NCI-H774 (cell line): ENCODE results near the gene THAP3.

Source experiments
- DNase-seq: peaks from one replicate; lab custom pipeline; 2025; lab: John Stamatoyannopoulos, UW

THAP3 gene

DNA sequence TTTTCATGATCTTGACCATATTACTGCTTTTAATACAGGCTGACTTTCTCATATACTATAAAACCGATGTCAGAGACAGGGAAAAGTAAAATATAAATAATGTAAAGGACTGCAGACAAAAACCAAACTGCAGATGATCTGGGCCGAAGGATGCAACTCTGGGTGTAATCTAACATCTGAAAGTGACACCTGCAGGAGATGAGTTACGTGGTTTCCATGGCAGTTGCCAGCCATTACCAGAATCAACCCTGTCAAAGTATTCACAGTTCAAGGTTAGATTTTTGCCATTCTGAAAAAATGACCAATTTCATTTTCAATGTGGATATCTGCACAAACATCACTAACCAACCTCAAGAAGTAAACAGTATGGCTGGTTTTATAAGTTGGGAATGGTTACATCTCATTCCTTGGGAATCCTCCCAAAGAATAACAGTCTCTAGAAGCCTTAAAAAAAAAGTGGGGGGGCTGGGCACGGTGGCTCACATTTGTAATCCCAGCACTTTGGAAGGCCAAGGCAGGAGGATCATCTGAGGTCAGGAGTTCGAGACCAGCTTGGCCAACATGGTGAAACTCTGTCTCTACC lies 49.2 kb downstream of the THAP3 start:
- DNase-seq, result no peak

GRCh38 chr1:6674771-6675170 lies 50.1 kb downstream of the THAP3 start:
- DNase-seq, result no peak

DNA sequence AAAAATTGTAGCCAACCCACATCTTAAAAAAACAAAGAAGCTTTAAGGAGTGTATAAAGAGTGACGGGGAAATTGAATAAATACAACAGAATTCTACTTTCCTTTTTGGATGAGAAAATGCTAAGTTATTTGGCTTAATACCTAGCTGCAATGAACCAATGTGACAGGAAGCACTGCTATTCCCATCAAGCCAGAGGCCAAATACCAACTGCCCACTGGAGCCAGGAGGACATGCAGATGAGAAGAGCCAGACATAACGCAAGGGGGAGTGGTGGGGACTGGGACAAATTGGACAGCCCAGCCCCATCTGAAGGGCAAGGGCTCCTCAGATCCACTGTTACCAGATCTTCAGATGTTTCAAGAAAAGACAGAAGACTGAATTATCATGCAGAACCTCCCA lies 51.3 kb downstream of the THAP3 start:
- DNase-seq, result no peak
